Activated CD4-positive, CD25-positive, alpha-beta regulatory T cell treated with anti-CD3 and anti-CD28 coated beads, Interleukin-2, amount 50 U/mL, for 72 hours (primary cell): ENCODE results near the gene TDRD7.
"Not testable (repeated sequence)": the region's sequence is repeated elsewhere in the genome, so short reads cannot be mapped to it uniquely, and the experiment has no call there.

Source experiments
- DNase-seq: peaks from one replicate; pipeline ENCODE4 v3.0.0; 2021

TDRD7 gene

GRCh38 chr9:97427885-97428284 lies 16.0 kb downstream of the TDRD7 start:
- DNase-seq: no peak

DNA sequence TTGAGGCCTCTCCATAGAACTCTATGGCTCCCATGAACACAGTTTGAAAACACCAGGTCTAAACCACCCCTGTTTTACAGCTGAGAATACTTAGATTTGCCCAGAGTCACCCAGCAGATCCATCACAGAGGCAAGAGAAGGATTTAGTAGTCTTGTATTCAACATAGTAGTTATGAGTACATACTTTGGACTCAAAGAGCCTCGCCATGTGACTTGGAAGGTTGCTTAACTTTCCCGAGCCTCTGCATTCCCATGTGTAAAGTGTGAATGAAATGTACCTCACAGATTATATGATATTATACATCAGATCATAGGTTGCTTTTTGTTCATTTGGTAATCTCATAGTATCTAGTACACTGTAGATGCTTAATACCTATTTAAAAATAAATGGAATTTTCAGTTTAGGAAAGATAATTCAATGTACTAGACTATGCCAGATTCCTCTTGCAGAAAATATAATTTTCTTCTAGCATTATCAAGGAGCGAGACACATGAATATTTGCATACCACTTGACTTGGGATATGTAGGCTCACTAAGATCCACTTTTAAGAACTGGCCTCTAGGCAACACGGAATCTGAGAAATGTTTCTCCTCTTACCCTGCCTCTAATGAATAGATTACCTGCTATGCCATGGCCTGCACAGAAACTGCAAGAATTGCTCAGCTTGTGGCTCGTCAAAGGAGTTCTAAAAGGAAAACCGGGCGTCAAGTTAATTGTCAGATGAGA lies 18.6 kb downstream of the TDRD7 start:
- no peak for DNase-seq

DNA sequence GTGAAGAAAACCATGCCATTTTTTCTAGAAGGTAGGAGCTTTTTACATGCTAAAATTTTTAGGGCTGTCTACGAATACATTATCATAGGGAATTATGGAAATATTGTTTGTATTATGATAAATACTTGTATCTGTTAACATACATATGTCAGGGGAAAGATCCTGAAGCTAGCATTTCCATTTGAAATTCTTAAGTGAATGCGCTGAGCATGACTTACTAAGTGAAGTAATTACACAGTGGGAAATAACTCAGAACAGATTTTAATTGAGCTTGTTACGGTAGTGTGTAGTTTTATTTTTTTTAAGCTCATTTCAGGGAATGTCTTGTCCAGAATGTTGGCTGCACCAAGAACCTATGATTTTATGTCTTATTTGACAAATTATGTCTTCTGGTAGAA lies 19.1 kb downstream of the TDRD7 start:
- DNase-seq: no peak

DNA sequence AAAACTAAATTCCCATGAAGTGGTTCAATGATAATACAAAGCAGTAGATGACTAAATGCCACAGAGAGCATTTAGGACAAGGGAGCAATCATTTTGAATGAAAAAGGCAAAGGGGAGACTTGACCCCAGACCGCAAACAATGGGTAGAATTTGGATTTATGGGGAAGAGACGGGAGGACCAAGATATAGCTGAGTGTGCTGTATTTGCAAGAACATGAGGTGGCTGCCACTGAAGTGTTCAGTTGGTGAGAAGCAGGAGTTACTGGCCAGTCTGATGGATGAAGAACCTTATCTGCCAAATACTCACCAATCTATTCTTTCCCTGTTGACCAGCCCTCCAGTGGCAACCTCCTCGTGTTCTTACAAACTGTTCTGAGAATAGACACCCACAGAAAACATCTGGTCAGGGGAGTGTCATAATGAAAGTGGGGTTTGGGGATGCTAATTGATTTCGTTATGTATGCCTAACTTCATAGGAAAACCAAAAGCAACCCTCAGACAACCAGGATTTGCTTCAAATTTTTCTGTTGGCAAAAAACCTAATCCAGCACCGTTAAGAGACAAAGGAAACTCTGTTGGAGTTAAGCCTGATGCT lies 19.8 kb downstream of the TDRD7 start:
- no peak for DNase-seq

- no peak for DNase-seq
Observed at GRCh38 chr9:97437051-97437600, 25.2 kb downstream of the TDRD7 start.

DNA sequence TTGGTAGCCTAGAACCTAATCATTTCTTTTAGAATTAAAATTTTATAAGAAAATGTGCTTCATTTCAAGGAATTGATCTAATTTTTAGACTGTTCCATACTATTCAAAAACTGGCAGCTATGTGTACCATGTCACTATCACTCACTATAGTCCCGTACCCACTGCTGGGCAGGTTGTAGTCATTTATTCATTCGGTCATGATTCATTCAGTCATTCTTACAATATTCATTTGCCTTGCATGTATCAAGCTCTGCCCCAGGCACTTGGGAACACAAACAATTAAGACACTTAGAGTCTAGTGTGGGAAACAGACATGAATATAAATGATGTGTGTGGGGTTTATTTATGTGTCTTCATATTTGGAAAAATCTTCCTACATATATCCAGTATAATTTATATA lies 26.4 kb downstream of the TDRD7 start:
- no peak for DNase-seq

DNA sequence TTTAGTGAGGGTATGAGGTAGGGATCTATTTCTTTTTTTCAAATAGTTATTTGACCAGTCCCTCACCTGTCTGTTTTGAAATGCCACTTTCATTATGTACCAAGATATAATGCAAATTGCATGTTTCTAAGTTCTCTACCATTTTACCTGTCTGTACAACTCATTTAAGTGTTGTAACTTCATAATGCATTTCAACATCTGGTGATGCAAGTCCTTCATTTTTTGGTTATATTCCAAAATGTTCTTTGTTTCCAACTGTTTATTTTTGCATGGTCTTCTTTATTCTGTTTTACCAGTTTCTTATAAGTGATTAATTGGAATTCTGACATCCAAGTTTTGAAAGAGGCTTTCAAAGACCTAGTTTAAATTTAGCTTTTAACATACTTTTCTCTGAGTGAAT lies 26.8 kb downstream of the TDRD7 start:
- no peak for DNase-seq

DNA sequence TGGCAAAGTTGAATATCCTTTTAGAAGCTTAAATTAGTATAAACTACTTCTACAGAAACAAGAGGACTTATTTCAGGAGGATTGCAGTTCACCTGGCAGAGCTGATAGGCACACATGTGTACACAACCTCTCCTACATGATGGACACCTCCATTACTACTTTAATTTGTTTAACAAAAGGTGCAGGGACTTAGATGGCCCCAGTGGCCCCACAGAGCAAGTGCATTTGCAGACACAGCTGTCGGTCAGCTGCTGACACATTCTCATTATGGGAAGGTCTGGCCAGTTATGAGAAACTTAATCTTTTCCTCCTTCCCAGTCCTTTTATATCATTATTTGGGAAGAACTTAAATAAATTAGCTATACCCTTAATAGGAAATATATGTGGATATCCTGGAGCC lies 28.3 kb downstream of the TDRD7 start:
- no peak for DNase-seq

DNA sequence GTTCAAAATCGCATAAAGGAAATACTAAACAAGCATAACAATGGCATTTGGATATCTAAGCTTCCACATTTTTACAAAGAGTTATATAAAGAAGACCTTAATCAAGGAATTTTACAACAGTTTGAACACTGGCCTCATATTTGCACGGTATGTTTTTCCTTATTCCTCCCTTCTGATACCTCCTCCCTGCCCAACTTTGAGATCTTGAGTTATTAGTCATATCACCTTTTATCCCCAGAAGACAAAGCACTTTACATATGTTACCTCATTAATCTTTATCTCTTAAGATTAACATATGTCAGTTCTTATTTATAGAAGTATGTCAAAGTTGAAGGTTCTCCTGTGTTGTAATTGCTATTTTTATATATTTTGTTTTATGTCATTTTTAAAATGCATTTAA lies 29.8 kb downstream of the TDRD7 start:
- DNase-seq: no peak

DNA sequence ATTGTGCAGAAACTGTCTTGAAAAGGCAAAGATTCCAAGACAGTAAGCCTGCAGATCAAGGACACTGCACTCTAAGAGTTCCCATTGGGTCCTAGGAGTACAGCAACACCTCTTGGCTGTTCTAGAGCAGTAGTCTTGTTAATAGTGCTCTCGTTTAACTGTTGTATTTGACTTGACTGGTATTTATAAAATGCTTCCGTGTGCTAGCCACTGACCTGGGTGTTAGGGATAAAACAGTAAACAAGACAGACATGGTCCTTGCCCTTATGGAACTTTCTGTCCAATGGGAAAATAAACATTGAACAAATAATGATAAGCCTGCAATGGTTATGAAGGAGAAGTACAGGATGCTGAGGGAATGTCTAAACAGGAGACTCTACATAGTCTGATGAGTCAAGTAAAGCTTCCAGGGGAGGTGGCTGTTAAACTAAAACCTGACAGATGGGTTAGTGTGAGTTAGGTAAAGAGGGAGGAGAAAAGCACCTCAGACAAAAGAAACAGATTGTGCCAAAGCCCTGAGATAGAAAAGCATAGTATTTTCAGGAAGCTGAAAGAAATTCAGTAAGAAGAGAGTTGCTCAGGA lies 33.3 kb downstream of the TDRD7 start:
- DNase-seq: no peak

DNA sequence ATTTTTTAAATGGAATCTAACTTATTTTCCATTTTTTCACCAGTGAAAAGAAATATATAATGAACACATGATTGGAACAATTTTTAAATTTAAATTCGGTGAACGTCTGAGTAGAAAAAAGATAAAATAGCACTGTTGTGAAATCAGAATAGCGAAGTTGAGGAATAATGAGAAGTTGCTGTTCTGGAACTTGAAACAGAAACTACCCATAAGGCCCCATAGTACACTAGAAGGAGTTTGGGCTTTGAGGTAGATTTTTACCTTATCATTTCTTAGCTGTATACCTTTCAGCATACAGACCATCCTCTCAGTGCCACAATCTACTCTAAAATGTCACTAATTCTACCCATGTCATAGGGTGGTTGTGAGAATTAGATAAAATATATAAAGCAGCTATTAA lies 35.1 kb downstream of the TDRD7 start:
- DNase-seq: no peak

GRCh38 chr9:97453573-97453972 lies 41.7 kb downstream of the TDRD7 start:
- not testable (repeated sequence) for DNase-seq

DNA sequence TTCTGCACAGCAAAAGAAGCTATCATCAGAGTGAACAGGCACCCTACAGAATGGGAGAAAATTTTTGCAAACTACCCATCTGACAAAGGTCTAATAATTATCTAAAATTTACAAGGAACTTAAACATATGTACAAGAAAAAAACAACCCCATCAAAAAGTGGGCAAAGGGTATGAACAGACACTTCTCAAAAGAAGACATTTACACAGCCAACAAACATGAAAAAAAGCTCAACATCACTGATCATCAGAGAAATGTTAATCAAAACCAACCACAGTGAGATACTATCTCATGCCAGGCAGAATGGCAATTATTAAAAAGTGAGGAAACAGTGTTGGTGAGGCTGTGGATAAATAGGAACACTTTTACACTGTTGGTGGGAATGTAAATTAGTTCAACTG lies 44.9 kb downstream of the TDRD7 start:
- DNase-seq: not testable (repeated sequence)

DNA sequence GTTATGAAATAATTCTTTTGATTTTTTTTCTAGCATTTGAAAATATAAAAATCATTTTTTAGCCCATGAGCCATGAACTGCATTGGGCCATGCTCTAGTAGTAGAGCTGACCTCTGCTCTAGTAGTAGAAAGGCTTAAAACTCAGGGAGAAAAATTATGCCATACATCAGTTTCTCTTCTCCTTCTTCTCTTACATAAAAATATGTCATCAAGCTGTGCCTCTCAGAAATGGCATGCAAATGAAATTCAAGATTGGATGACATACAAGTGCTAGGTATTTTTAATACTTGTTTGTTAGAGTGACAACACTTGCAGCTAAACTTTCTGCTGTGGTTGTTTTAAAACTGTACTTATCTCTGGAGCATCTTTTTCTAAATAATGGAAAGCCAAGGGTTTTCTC lies 47.4 kb downstream of the TDRD7 start:
- no peak for DNase-seq

GRCh38 chr9:97462159-97462558 lies 50.3 kb downstream of the TDRD7 start:
- DNase-seq: no peak

- no peak for DNase-seq
Observed at GRCh38 chr9:97462914-97463313, 51.0 kb downstream of the TDRD7 start.

DNA sequence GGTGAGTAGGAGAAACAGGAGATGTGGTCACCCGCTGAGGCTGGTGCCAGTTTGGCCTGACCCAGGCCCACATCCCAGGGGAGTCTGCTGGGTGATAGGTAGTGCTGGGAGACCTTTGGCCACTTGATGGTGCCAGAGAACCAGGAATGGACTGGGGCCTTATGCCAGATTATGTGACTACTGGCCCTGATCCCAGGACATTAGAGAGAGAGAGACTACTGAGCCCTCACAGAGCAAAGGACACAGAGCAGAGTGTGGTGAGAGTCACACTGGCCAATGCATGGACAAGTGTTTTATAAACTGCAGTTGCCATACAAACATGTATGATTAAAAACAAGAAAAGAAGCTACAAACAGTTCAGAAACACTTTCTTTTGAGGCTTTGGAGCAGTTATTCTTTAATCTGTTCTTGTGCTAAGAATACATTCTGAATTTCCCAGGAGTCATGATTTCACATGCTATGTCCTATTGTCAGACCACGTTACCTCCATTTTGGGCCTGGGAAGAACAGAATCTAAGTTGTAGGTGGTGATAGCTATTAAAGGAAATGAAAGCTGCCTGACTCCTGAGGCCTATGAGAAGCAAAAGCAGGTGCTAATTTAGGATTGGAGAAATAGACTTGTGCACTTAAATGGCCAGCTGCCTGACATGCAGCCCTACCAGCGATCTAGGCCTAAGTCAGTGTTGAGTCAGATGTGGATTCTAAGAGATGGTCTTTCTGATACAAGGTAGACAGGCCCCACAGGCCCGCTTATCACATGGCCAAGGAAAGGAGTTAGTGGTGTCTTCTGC lies 57.0 kb downstream of the TDRD7 start:
- no peak for DNase-seq

GRCh38 chr9:97470076-97470475 lies 58.2 kb downstream of the TDRD7 start:
- DNase-seq: no peak

DNA sequence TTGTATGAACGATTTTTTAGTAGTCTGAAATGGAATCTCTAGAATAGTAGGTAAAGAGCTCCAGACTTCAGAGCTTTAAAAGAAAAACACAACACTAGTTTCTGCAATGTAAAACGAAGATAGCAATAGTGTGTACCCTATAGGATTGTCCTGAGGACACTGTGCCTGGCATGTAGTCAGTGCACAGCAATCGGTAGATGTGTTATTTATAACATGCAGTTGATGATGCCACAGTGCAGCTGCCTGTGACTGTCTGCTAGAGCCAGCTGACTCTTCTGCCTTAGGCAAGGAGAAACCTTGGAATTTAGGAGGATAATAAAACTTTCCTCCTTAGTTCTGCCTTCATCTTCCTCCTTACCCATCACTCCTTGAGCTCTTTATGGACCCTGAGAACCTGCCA lies 61.8 kb downstream of the TDRD7 start:
- no peak for DNase-seq

DNA sequence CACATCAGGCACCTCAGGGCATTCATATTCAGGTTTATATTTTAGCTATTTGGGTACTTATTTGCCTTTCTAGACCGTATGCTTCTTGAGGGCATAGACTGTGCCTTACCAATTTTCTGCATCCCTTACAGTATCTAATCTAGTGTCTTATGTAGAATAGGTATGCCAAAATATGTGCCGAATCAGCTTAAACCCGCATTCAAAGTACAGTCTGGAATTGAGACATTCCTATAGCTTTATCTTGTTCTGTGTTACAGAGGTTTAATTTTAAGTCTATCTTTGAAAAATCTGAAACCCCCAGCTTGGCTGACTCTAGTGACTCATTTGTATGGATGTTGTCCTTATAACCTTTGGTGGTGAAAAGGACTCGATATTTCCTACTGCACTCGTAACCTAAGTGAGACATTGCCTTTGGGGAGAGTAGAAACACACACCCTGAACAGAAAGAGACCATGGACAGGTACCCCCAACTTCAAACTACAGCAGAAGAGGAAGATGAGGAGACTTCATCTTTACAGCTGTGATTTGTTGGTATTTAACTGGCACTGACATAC lies 62.6 kb downstream of the TDRD7 start:
- DNase-seq: no peak

DNA sequence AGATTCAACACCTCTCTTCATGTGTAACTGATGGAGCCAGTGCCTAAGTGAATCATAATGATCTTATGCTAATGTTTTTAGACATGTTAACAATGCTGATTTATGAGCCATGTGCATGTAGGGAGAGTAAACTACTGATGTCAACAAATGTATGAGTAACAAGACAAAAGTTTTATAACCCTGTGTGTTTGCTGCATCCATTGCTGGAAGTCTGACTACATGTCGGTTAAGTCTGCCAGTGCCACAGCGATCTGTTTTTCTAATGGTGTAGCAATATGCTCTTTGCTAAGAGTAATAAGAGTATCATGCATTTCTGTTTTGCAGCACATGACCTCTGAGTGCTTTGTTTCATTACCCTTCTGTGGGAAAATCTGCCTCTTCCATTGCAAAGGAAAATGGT lies 63.2 kb downstream of the TDRD7 start:
- DNase-seq: no peak

- no peak for DNase-seq
Observed at GRCh38 chr9:97478301-97478981, 66.5 kb downstream of the TDRD7 start.
